ENCODE results near the gene GNG7. TPM values are rescaled to one million over a fixed set of nuclear protein-coding genes. Genes with fewer than 3 reads are reported as not detected.

GNG7 gene
- total RNA-seq, 6 experiments from 2014 or later: 1.3 to 3.7 (median 2.3) TPM

DNA sequence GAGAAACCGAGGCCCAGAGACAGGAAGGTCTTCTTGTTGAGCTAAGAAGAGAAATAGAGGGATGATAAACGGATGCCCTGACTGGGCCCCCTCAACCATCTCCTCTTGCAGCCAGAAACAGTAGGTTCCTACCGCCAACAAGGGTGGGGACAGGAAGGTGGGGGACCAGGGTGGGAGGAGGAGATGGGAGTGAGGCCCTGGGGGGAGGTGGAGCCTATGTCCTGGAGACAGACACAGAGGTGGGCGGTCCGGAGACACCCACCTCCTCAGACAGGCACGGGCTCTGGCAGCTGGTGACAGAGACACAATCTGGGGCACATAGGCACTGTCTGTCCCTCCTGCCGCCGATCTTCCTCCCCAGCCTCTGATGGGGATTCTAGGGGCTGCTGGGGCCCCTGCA, 209.6 kb downstream of the GNG7 start:
- TF ChIP-seq, protein P1, sequence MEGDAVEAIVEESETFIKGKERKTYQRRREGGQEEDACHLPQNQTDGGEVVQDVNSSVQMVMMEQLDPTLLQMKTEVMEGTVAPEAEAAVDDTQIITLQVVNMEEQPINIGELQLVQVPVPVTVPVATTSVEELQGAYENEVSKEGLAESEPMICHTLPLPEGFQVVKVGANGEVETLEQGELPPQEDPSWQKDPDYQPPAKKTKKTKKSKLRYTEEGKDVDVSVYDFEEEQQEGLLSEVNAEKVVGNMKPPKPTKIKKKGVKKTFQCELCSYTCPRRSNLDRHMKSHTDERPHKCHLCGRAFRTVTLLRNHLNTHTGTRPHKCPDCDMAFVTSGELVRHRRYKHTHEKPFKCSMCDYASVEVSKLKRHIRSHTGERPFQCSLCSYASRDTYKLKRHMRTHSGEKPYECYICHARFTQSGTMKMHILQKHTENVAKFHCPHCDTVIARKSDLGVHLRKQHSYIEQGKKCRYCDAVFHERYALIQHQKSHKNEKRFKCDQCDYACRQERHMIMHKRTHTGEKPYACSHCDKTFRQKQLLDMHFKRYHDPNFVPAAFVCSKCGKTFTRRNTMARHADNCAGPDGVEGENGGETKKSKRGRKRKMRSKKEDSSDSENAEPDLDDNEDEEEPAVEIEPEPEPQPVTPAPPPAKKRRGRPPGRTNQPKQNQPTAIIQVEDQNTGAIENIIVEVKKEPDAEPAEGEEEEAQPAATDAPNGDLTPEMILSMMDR (IDR thresholded peaks at IDR 0.05): no peak
- TF ChIP-seq POLR2A (IDR thresholded peaks at IDR 0.05): no peak
- WGBS (ENCODE audit: insufficient coverage, low coverage, low lambda C conversion rate, missing lambda C conversion rate): 58% methylated on average over 5 of the region's 8 CpGs
- Histone ChIP-seq H3K36me3 (no peaks in the 10 kb centered on the region), H3K27ac (no peak overlapping the region), H3K4me3 (no peak overlapping the region), H3K4me1 (peaks cover 0 to 33% (median 11%) of the 10 kb centered on the region in 4 donors), H3K27me3 (no peaks in the 10 kb centered on the region), H3K9me3 (no peaks in the 10 kb centered on the region)
- ATAC-seq: no peak
- intact Hi-C loops (cut with DNase I): loop anchor here in 1 of 2 donors (10.0 kb wide), 1 partner anchor 82 kb away; no protein-coding TSS in a partner anchor
- DNase-seq: no peak

DNA sequence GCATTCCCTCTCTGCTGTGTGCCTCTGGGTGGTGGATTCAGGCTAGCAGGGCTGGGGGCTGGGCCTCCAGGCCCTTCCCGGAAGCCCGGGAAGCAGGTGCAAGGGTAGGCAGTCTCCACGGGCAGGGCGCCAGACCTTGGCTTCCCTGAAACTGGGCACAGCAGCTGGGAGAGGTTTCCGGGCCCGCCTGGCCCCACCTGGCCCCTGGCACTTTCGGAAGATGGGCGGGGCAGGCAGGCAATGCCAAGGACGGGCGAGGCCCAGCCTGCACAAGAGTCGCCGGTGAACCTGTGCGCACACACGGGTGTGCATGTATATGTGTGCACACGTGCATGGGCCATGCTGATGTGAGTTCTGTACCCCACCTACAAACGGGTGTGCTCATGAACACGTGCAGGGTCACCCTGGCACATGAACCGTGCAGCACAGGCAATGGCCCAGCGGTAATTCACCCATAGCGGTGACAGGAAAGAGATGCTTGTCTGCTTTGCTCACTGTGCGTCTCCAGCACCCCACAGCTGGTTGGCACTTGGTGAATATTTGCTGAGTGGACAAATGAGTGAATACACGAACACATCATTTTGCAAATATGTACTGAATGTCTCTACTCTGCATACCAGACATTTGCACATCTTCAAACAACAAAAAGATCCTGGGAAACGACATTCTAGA, 211.2 kb downstream of the GNG7 start:
- Histone ChIP-seq H3K36me3 (no peaks in the 10 kb centered on the region), H3K4me3 (no peak overlapping the region), H3K27me3 (no peaks in the 10 kb centered on the region), H3K9me3 (no peaks in the 10 kb centered on the region), H3K27ac (no peak overlapping the region), H3K4me1 (peaks cover 0 to 33% (median 11%) of the 10 kb centered on the region in 4 donors)
- DNase-seq (peak in 2 of 3 donors; percentile 79 to 89), ATAC-seq (peak in 3 of 4 donors; percentile 2 to 44 (median 21))
- TF ChIP-seq POLR2A (IDR thresholded peaks at IDR 0.05): no peak
- TF ChIP-seq, protein P1 (IDR thresholded peaks at IDR 0.05): no peak
- WGBS (ENCODE audit: insufficient coverage, low coverage, low lambda C conversion rate, missing lambda C conversion rate): 17% methylated on average over 5 of the region's 23 CpGs
- intact Hi-C loops (cut with DNase I): loop anchor here in 1 of 2 donors (10.0 kb wide), 1 partner anchor 84 kb away; no protein-coding TSS in a partner anchor

DNA sequence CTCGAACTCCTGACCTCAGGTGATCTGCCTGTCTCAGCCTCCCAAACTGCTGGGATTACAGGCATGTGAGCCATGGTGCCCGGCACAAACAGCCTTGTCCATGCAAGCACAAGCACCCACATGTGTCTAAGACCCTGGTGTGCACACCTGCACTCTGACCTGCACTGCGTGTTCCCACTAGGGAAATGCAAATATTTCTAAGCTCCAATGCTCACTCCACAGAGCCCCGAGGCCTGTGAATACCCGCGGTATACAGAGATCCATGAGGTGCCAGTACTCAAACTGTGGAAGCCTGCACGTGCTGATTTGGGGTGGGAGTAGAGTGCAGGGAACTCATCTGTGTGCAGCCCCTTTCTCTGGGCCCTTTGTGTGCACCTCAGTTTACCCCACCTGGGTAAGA, 211.8 kb downstream of the GNG7 start:
- intact Hi-C loops (cut with DNase I): loop anchor here in 1 of 2 donors (10.0 kb wide), 1 partner anchor 84 kb away; no protein-coding TSS in a partner anchor
- H3K27me3 ChIP-seq: no peaks in the 10 kb centered on the region

DNA sequence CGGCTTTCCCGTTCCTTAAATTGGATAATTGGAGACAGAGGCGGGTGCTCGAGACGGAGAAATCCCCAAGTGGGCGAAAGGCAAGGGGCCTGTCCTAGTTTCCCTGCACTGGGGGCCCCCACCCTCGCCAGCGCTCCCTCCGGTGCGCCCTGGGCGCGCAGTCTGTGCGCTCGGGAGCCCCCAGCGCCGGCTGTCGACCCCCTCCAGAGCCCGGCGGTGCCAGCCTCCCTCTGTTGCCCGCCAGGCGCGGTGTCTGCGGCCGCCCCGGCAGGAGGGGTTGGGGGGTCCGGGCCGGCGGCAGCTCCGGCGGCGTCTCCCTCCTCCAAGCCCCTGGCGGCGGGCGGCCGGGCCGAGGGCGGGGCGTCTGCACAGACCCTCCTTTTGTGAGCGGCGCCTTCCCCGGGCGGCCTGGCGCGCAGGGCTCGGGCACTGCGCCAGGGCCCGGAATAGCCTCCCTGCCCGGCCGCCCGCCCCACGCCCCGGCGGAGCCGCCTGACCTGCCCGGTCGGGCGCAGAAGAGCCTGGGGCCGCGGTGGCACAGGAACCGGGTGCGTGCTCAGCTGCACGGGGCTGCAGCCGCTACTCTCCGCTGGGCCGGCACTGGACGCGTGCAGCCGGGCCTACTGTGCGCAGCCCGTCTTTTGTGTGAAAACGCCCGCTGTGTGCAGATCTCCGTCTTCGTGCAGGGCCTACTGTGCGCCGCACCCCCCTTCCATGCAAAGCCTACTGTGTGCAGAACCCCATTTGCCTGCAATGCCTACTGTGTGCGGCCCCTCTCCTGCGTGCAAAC, 213.4 kb downstream of the GNG7 start:
- Histone ChIP-seq H3K36me3 (no peaks in the 10 kb centered on the region), H3K4me3 (peak overlapping the region; percentile 26 to 48 (median 45)), H3K27ac (peak overlapping the region in 1 of 3 donors; percentile 24), H3K9me3 (no peaks in the 10 kb centered on the region), H3K27me3 (no peaks in the 10 kb centered on the region), H3K4me1 (peaks cover 0 to 21% (median 4%) of the 10 kb centered on the region in 4 donors)
- whole genome bisulfite sequencing (ENCODE audit: insufficient coverage, low coverage, low lambda C conversion rate, missing lambda C conversion rate): 6% methylated on average over 7 of the region's 78 CpGs
- TF ChIP-seq, protein P1 (IDR thresholded peaks at IDR 0.05): no peak
- no peak for TF ChIP-seq POLR2A (IDR thresholded peaks at IDR 0.05)
- peak; percentile 67 to 79 (median 79) for DNase-seq
- ATAC-seq: peak; percentile 62 to 86 (median 80)
- intact Hi-C loops (cut with DNase I): loop anchor here (5.0 to 10.0 kb wide), 2 partner anchors 46 to 53 kb away; no protein-coding TSS in a partner anchor

More for the DNA sequence above, 211.8 kb downstream of the GNG7 start:
- 14% methylated on average over 1 of the region's 7 CpGs for WGBS (ENCODE audit: insufficient coverage, low coverage, low lambda C conversion rate, missing lambda C conversion rate)
- H3K4me1 ChIP-seq: peaks cover 0 to 28% (median 8%) of the 10 kb centered on the region in 4 donors
- no peaks in the 10 kb centered on the region for H3K36me3 ChIP-seq
- DNase-seq (no peak), ATAC-seq (no peak)
- H3K9me3 ChIP-seq: no peaks in the 10 kb centered on the region
- H3K4me3 ChIP-seq: no peak overlapping the region
- H3K27ac ChIP-seq: no peak overlapping the region
- no peak for TF ChIP-seq POLR2A (IDR thresholded peaks at IDR 0.05)
- TF ChIP-seq, protein P1 (IDR thresholded peaks at IDR 0.05): no peak

Measured in right lobe of liver (tissue), 6 donors.